Left ventricle myocardium inferior (tissue), 1 donor: ENCODE data around the gene CEMIP2. TPM values are rescaled to one million over a fixed set of nuclear protein-coding genes. Genes with fewer than 3 reads are reported as not detected.

ENCODE experiments used
- DNase-seq: peaks from one replicate; pipeline ENCODE4 v3.0.0-alpha.2; 2020
- H3K27ac ChIP-seq: fragments of 200-600 bp; replicated peaks from 2 replicates; pipeline ENCODE4 v1.8.0; 2021
- H3K27me3 ChIP-seq: fragments of 200-600 bp; 2 replicates; pipeline ENCODE4 v1.8.0; 2021; ENCODE audit warnings: low read depth
- H3K36me3 ChIP-seq: fragments of 200-600 bp; 2 replicates; pipeline ENCODE4 v1.8.0; 2021
- H3K4me1 ChIP-seq: fragments of 200-600 bp; 2 replicates; pipeline ENCODE4 v1.8.0; 2021
- H3K4me3 ChIP-seq: fragments of 200-600 bp; 2 replicates; pipeline ENCODE4 v1.8.0; 2021; ENCODE audit warnings: mild to moderate bottlenecking, moderate library complexity
- H3K9me3 ChIP-seq: fragments of 200-600 bp; replicated peaks from 2 replicates; pipeline ENCODE4 v1.8.0; 2021
- CTCF ChIP-seq: fragments of 200-600 bp; IDR thresholded peaks from 2 replicates; pipeline ENCODE4 v1.8.0; 2021; ENCODE audit warnings: antibody characterized with exemption, mild to moderate bottlenecking, borderline replicate concordance
- intact Hi-C: fragments of 100-400 bp; cut with micrococcal nuclease; formaldehyde crosslinking; loops from one replicate; pipeline ENCODE4 v1.11.0; 2022
- total RNA-seq: library from RNA; stranded (reverse); fragmentation: NEBNext Ultra II Directional; extraction: Animal tissue kit (Norgen Biotek cat#: 25700); gene quantifications from one replicate; pipeline ENCODE4 v1.2.1, GENCODE V29; 2021
- donor health status: DM: no; HTN: yes; CAD: no; lungs with severe emphysema.

Gene CEMIP2
- total RNA-seq, 1 donor from 2014 or later: 11.7 TPM

- Histone ChIP-seq H3K27me3 (no peaks in the 10 kb centered on the region), H3K4me3 (no peak overlapping the region), H3K27ac (no peak overlapping the region), H3K4me1 (peaks cover 13% of the 10 kb centered on the region), H3K36me3 (no peaks in the 10 kb centered on the region), H3K9me3 (no peaks in the 10 kb centered on the region)
- intact Hi-C loops: no loop called here
- no peak for TF ChIP-seq CTCF
- no peak for DNase-seq
These were observed 13.1 kb downstream of the CEMIP2 start for GRCh38 chr9:71755230-71755629.

GRCh38 chr9:71754151-71754550, 14.2 kb downstream of the CEMIP2 start:
- Histone ChIP-seq H3K27ac (no peak overlapping the region), H3K4me1 (peaks cover 12% of the 10 kb centered on the region), H3K9me3 (no peaks in the 10 kb centered on the region), H3K36me3 (peaks cover 8% of the 10 kb centered on the region), H3K4me3 (no peak overlapping the region), H3K27me3 (no peaks in the 10 kb centered on the region)
- intact Hi-C loops: no loop called here
- no peak for DNase-seq
- TF ChIP-seq CTCF: no peak

- intact Hi-C loops: no loop called here
- H3K9me3 ChIP-seq: no peaks in the 10 kb centered on the region
- H3K27ac ChIP-seq: no peak overlapping the region
- peaks cover 5% of the 10 kb centered on the region for H3K4me1 ChIP-seq
- DNase-seq: no peak
- H3K27me3 ChIP-seq: no peaks in the 10 kb centered on the region
- TF ChIP-seq CTCF: no peak
- no peak overlapping the region for H3K4me3 ChIP-seq
- H3K36me3 ChIP-seq: peaks cover 20% of the 10 kb centered on the region
These were observed 15.4 kb downstream of the CEMIP2 start for GRCh38 chr9:71752928-71753327.

- Histone ChIP-seq H3K9me3 (no peaks in the 10 kb centered on the region), H3K27me3 (no peaks in the 10 kb centered on the region), H3K27ac (no peak overlapping the region), H3K4me1 (peaks cover 8% of the 10 kb centered on the region), H3K36me3 (peaks cover 20% of the 10 kb centered on the region), H3K4me3 (no peak overlapping the region)
- intact Hi-C loops: no loop called here
- no peak for DNase-seq
- TF ChIP-seq CTCF: no peak
These were observed 16.0 kb downstream of the CEMIP2 start for GRCh38 chr9:71752352-71752751.

- H3K36me3 ChIP-seq: peaks cover 32% of the 10 kb centered on the region
- H3K27ac ChIP-seq: no peak overlapping the region
- DNase-seq: no peak
- peaks cover 8% of the 10 kb centered on the region for H3K4me1 ChIP-seq
- no peaks in the 10 kb centered on the region for H3K9me3 ChIP-seq
- H3K27me3 ChIP-seq: no peaks in the 10 kb centered on the region
- intact Hi-C loops: no loop called here
- H3K4me3 ChIP-seq: no peak overlapping the region
- no peak for TF ChIP-seq CTCF
These were observed 20.0 kb downstream of the CEMIP2 start for GRCh38 chr9:71748280-71748743.

- DNase-seq: no peak
- peaks cover 32% of the 10 kb centered on the region for H3K36me3 ChIP-seq
- H3K4me1 ChIP-seq: peaks cover 8% of the 10 kb centered on the region
- H3K9me3 ChIP-seq: no peaks in the 10 kb centered on the region
- intact Hi-C loops: no loop called here
- no peak for TF ChIP-seq CTCF
- H3K4me3 ChIP-seq: no peak overlapping the region
- no peak overlapping the region for H3K27ac ChIP-seq
- no peaks in the 10 kb centered on the region for H3K27me3 ChIP-seq
These were observed 20.7 kb downstream of the CEMIP2 start for GRCh38 chr9:71747576-71747975.
